ENCODE results near the gene NXPH1.

DNA sequence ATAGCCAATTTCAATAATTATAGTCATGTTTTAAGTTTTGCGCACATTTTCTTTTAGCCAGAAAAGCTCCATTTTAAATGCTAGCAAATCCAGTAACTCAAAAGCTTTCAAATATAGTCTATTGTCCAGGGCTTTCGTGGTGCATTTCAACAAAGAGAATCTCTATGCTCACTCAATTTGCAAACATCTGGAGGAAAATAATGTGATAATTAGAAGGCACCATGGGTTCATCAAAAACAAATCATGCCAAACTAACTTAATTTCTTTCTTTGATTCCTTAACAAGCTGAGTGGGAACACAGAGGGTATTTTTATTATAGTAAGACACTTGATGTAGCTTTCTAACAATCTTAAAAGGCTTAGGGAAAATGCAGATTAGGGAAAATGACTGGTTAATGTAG is 179.8 kb downstream of the NXPH1 start:
- TF ChIP-seq EP300 (IDR thresholded peaks at IDR 0.05) (no peak), POLR2AphosphoS5 (IDR thresholded peaks at IDR 0.05) (no peak), POLR2A (IDR thresholded peaks at IDR 0.05) (no peak)
- TF ChIP-seq, protein P1, sequence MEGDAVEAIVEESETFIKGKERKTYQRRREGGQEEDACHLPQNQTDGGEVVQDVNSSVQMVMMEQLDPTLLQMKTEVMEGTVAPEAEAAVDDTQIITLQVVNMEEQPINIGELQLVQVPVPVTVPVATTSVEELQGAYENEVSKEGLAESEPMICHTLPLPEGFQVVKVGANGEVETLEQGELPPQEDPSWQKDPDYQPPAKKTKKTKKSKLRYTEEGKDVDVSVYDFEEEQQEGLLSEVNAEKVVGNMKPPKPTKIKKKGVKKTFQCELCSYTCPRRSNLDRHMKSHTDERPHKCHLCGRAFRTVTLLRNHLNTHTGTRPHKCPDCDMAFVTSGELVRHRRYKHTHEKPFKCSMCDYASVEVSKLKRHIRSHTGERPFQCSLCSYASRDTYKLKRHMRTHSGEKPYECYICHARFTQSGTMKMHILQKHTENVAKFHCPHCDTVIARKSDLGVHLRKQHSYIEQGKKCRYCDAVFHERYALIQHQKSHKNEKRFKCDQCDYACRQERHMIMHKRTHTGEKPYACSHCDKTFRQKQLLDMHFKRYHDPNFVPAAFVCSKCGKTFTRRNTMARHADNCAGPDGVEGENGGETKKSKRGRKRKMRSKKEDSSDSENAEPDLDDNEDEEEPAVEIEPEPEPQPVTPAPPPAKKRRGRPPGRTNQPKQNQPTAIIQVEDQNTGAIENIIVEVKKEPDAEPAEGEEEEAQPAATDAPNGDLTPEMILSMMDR (IDR thresholded peaks at IDR 0.05) = no peak

Measured in sigmoid colon (tissue), 4 donors.